SK-N-SH treated with all-trans-retinoic acid at 6 μM for 48 hours (cell line): ENCODE results near the gene CRACR2B.

ENCODE experiments used
- ATAC-seq: fragments of 200-7000 bp; cut with Tn5 transposase; 3 replicates; pipeline ENCODE4 v1.9.1; 2020; ENCODE audit warnings: mild to moderate bottlenecking, moderate library complexity
- ARNTL ChIP-seq: fragments of 450-650 bp; formaldehyde crosslinking; IDR thresholded peaks from 2 replicates; pipeline ENCODE4 v1.5.0; 2020; ENCODE audit warnings: low read depth, mild to moderate bottlenecking, moderate library complexity, borderline replicate concordance
- BACH2 ChIP-seq: fragments of 250-450 bp; sonication (Bioruptor Pico); IDR thresholded peaks from 2 replicates; pipeline ENCODE4 v1.9.0; 2021; ENCODE audit warnings: mild to moderate bottlenecking, borderline replicate concordance
- CSDC2 ChIP-seq: fragments of 250-450 bp; sonication (Bioruptor Pico); IDR thresholded peaks from 2 replicates; pipeline ENCODE4 v1.5.0; 2020; ENCODE audit warnings: mild to moderate bottlenecking, moderate library complexity
- CSRNP3 ChIP-seq: fragments of 250-450 bp; sonication (Bioruptor Pico); IDR thresholded peaks from 2 replicates; pipeline ENCODE4 v1.5.1; 2021; ENCODE audit warnings: mild to moderate bottlenecking, moderate library complexity
- ESRRG ChIP-seq: fragments of 250-450 bp; sonication (Bioruptor Pico); IDR thresholded peaks from 2 replicates; pipeline ENCODE4 v1.6.1; 2021; ENCODE audit warnings: mild to moderate bottlenecking
- ISL1 ChIP-seq: fragments of 250-450 bp; sonication (Bioruptor Pico); IDR thresholded peaks from 2 replicates; pipeline ENCODE4 v2.1.2; 2022; ENCODE audit warnings: mild to moderate bottlenecking, moderate library complexity
- OSR1 ChIP-seq: fragments of 250-450 bp; sonication (Bioruptor Pico); IDR thresholded peaks from 2 replicates; pipeline ENCODE4 v1.8.0; 2022; ENCODE audit warnings: moderate library complexity, mild to moderate bottlenecking, inconsistent platforms
- PPARA ChIP-seq: fragments of 250-450 bp; sonication (Bioruptor Pico); IDR thresholded peaks from 2 replicates; pipeline ENCODE4 v1.5.0; 2020; ENCODE audit warnings: mild to moderate bottlenecking, borderline replicate concordance
- RARB ChIP-seq: fragments of 250-450 bp; sonication (Bioruptor Pico); IDR thresholded peaks from 2 replicates; pipeline ENCODE4 v1.8.0; 2021; ENCODE audit warnings: mild to moderate bottlenecking, moderate library complexity
- SNAI2 ChIP-seq: fragments of 250-450 bp; sonication (Bioruptor Pico); IDR thresholded peaks from 2 replicates; pipeline ENCODE4 v1.5.0; 2020; ENCODE audit warnings: mild to moderate bottlenecking, moderate library complexity
- TCF4 ChIP-seq: fragments of 250-450 bp; sonication (Bioruptor Pico); IDR thresholded peaks from 2 replicates; pipeline ENCODE4 v1.8.0; 2021; ENCODE audit warnings: mild to moderate bottlenecking, moderate library complexity, borderline replicate concordance
- TOX ChIP-seq: fragments of 250-450 bp; sonication (Bioruptor Pico); IDR thresholded peaks from 2 replicates; pipeline ENCODE4 v1.8.0; 2021; ENCODE audit warnings: mild to moderate bottlenecking, moderate library complexity, borderline replicate concordance
- ZC3H10 ChIP-seq: fragments of 250-450 bp; sonication (Bioruptor Pico); IDR thresholded peaks from 2 replicates; pipeline ENCODE4 v1.5.1; 2021; ENCODE audit warnings: mild to moderate bottlenecking, moderate library complexity
- ZFP3 ChIP-seq: fragments of 250-450 bp; sonication (Bioruptor Pico); IDR thresholded peaks from 2 replicates; pipeline ENCODE4 v1.5.0; 2020; ENCODE audit warnings: mild to moderate bottlenecking, moderate library complexity
- ZNF565 ChIP-seq: fragments of 450-650 bp; formaldehyde crosslinking; conservative IDR thresholded peaks from 2 replicates; pipeline ENCODE4 v1.5.0; 2020; ENCODE audit warnings: low read depth, mild to moderate bottlenecking, moderate library complexity
- ZNF70 ChIP-seq: fragments of 450-650 bp; formaldehyde crosslinking; IDR thresholded peaks from 2 replicates; pipeline ENCODE4 v1.5.0; 2020; ENCODE audit warnings: mild to moderate bottlenecking, moderate library complexity
- TF ChIP-seq, protein P1 (sequence below): fragments of 250-450 bp; sonication (Bioruptor Pico); IDR thresholded peaks from 2 replicates; pipeline ENCODE4 v1.8.0; 2021; ENCODE audit warnings: low read depth, mild to moderate bottlenecking, moderate library complexity, borderline replicate concordance
- TF ChIP-seq, protein P2 (sequence below): fragments of 250-450 bp; sonication (Bioruptor Pico); IDR thresholded peaks from 2 replicates; pipeline ENCODE4 v1.5.0; 2020; ENCODE audit warnings: mild to moderate bottlenecking, moderate library complexity
- TF ChIP-seq, protein P3 (sequence below): fragments of 250-450 bp; sonication (Bioruptor Pico); IDR thresholded peaks from 2 replicates; pipeline ENCODE4 v1.8.0; 2020; ENCODE audit warnings: mild to moderate bottlenecking, moderate library complexity, borderline replicate concordance
- TF ChIP-seq, protein P4 (sequence below): fragments of 250-450 bp; sonication (Bioruptor Pico); IDR thresholded peaks from 2 replicates; pipeline ENCODE4 v1.5.1; 2020; ENCODE audit warnings: low read depth, mild to moderate bottlenecking, moderate library complexity

Gene CRACR2B

DNA sequence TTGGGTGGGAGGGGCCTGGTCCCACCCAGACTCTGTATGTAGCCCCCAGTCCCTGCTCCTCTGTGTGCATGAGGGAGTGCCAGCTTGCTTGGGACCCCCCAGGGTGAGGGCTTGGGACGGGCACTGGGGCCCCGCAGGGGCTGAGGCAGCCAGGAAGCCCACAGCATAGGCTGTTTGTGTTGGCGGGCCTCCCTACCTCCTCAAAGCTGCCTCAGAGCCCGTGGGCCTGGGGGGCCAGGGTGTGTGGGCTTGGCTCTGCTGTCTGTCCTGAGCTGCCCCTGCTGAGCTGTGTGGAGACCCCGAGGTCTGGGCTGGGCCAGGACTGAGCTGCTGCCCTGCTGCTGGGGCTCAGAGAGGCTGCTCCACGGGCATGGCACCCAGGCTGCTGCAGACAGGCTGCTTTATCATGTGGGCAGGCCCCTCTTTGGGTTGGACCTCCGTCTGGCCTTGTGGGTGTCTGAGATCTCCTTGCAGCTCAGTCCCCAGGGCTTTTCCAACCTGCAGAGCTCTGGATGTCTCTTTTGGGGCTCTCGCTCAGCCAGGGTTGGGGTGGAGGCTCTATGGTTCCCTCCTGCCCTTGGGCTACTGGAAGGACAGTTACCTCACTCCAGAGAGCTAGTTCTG, 18.3 kb downstream of the CRACR2B start:
- TF ChIP-seq ISL1 = no peak
- TF ChIP-seq ARNTL = no peak
- no peak for TF ChIP-seq ESRRG (CRISPR knock-in tag)
- no peak for TF ChIP-seq BACH2
- no peak for TF ChIP-seq RARB
- no peak for TF ChIP-seq PPARA (CRISPR knock-in tag)
- TF ChIP-seq TCF4 = no peak
- TF ChIP-seq ZFP3 (CRISPR knock-in tag) = no peak
- no peak for TF ChIP-seq ZNF70
- TF ChIP-seq SNAI2 (CRISPR knock-in tag) = no peak
- TF ChIP-seq, protein P1, sequence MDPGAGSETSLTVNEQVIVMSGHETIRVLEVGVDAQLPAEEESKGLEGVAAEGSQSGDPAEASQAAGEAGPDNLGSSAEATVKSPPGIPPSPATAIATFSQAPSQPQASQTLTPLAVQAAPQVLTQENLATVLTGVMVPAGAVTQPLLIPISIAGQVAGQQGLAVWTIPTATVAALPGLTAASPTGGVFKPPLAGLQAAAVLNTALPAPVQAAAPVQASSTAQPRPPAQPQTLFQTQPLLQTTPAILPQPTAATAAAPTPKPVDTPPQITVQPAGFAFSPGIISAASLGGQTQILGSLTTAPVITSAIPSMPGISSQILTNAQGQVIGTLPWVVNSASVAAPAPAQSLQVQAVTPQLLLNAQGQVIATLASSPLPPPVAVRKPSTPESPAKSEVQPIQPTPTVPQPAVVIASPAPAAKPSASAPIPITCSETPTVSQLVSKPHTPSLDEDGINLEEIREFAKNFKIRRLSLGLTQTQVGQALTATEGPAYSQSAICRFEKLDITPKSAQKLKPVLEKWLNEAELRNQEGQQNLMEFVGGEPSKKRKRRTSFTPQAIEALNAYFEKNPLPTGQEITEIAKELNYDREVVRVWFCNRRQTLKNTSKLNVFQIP = no peak
- TF ChIP-seq, protein P2, sequence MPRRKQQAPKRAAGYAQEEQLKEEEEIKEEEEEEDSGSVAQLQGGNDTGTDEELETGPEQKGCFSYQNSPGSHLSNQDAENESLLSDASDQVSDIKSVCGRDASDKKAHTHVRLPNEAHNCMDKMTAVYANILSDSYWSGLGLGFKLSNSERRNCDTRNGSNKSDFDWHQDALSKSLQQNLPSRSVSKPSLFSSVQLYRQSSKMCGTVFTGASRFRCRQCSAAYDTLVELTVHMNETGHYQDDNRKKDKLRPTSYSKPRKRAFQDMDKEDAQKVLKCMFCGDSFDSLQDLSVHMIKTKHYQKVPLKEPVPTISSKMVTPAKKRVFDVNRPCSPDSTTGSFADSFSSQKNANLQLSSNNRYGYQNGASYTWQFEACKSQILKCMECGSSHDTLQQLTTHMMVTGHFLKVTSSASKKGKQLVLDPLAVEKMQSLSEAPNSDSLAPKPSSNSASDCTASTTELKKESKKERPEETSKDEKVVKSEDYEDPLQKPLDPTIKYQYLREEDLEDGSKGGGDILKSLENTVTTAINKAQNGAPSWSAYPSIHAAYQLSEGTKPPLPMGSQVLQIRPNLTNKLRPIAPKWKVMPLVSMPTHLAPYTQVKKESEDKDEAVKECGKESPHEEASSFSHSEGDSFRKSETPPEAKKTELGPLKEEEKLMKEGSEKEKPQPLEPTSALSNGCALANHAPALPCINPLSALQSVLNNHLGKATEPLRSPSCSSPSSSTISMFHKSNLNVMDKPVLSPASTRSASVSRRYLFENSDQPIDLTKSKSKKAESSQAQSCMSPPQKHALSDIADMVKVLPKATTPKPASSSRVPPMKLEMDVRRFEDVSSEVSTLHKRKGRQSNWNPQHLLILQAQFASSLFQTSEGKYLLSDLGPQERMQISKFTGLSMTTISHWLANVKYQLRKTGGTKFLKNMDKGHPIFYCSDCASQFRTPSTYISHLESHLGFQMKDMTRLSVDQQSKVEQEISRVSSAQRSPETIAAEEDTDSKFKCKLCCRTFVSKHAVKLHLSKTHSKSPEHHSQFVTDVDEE = no peak
- TF ChIP-seq, all 23 proteins: peak for 0
- ATAC-seq = no peak

DNA sequence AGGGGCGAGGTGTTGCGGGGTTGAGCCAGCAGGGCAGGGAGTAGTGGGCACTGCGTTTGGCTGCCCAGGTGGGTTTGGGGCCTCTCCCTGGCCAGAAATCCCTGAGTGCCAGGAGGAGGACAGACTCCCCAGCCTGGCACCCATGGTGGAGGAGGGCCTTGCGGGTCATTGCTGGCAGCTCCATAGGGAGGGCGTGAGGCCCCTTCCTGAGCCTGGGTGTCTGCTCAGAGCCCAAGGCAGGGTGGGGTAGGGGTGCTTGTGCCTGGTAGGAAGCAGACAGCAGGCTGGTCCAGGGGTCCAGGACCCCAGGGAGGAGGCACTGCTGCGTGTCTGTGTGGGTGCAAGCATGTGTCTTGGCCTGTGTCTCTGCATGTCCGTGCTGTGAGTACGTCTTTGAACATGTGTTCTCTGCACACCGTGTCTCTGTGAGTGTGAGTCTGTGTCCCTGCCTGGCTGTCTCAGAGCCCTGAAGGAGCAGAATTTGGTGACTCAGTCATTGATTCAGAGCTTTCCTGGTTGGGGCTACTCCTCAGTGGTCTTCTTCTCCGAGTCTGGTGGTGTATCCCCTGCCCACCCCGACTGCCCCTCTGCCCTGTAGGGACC, 18.9 kb downstream of the CRACR2B start:
- TF ChIP-seq TOX (CRISPR knock-in tag) (no peak), ZC3H10 (CRISPR knock-in tag) (no peak), CSDC2 (CRISPR knock-in tag) (no peak), ISL1 (no peak), CSRNP3 (CRISPR knock-in tag) (no peak), ZNF565 (CRISPR knock-in tag) (no peak), OSR1 (CRISPR knock-in tag) (no peak), ZFP3 (CRISPR knock-in tag) (no peak), ZNF70 (no peak), PPARA (CRISPR knock-in tag) (no peak)
- TF ChIP-seq, protein P1 = no peak
- TF ChIP-seq, protein P3, sequence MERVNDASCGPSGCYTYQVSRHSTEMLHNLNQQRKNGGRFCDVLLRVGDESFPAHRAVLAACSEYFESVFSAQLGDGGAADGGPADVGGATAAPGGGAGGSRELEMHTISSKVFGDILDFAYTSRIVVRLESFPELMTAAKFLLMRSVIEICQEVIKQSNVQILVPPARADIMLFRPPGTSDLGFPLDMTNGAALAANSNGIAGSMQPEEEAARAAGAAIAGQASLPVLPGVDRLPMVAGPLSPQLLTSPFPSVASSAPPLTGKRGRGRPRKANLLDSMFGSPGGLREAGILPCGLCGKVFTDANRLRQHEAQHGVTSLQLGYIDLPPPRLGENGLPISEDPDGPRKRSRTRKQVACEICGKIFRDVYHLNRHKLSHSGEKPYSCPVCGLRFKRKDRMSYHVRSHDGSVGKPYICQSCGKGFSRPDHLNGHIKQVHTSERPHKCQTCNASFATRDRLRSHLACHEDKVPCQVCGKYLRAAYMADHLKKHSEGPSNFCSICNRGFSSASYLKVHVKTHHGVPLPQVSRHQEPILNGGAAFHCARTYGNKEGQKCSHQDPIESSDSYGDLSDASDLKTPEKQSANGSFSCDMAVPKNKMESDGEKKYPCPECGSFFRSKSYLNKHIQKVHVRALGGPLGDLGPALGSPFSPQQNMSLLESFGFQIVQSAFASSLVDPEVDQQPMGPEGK (CRISPR knock-in tag) = no peak
- TF ChIP-seq, protein P2 = no peak
- TF ChIP-seq, protein P4, sequence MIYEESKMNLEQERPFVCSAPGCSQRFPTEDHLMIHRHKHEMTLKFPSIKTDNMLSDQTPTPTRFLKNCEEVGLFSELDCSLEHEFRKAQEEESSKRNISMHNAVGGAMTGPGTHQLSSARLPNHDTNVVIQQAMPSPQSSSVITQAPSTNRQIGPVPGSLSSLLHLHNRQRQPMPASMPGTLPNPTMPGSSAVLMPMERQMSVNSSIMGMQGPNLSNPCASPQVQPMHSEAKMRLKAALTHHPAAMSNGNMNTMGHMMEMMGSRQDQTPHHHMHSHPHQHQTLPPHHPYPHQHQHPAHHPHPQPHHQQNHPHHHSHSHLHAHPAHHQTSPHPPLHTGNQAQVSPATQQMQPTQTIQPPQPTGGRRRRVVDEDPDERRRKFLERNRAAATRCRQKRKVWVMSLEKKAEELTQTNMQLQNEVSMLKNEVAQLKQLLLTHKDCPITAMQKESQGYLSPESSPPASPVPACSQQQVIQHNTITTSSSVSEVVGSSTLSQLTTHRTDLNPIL (CRISPR knock-in tag) = no peak
- no peak for ATAC-seq
